HepG2 (cell line): ENCODE results near the gene SLC35B4. TPM values are rescaled to one million over a fixed set of nuclear protein-coding genes. Genes with fewer than 3 reads are reported as not detected.

ENCODE experiments used
- ATAC-seq: fragments of 200-7000 bp; cut with Tn5 transposase; 3 replicates; pipeline ENCODE4 v1.9.1; 2020; ENCODE audit warnings: mild to moderate bottlenecking, moderate library complexity
- BruUV-seq: library from RNA; stranded (reverse); fragments of 400-500 nt; replicated peaks from 2 replicates; lab custom pipeline; 2021; lab: Mats Ljungman, UMichigan
- CTCF ChIA-PET: fragments of 300-600 bp; formaldehyde crosslinking; extraction: SDS; loops from one replicate; lab custom pipeline; 2021; ENCODE audit warnings: low total read pairs, inconsistent platforms, low intra/inter-chr PET ratio; lab: Yijun Ruan, JAX
- POLR2A ChIA-PET: fragments of 350-600 bp; sonication (Branson Sonifier 250); formaldehyde crosslinking; loops from one replicate; lab custom pipeline; 2020; ENCODE audit warnings: antibody characterized with exemption, inconsistent platforms; lab: Yijun Ruan, JAX
- DNase-seq: peaks from one replicate; pipeline ENCODE4 v3.0.0-alpha.2; 2015; ENCODE audit warnings: low spot score
- FAIRE-seq: peaks from 3 replicates; lab custom pipeline; 2011; peaks lifted over from hg19 to GRCh38; lab: Jason Lieb, UNC
- H2AFZ ChIP-seq: one replicate; pipeline ENCODE4 v1.6.1; 2011; ENCODE audit warnings: low read length, inconsistent platforms
- H3K27ac ChIP-seq: fragments of 300-600 bp; 3 replicates; pipeline ENCODE4 v1.8.0; 2011; ENCODE audit warnings: mixed run types, mild to moderate bottlenecking, mixed read lengths, low read length, inconsistent platforms; ENCODE audit not compliant: insufficient read depth; ENCODE audit errors: extremely low read length
- H3K27me3 ChIP-seq, 2 experiments: fragments of 200-600 bp in 1 of 2; 2 replicates in 1 of 2; 3 replicates in 1 of 2; pipeline versions ENCODE4 v1.6.0 to v1.8.0; 2011; ENCODE audit warnings: low read length in 2 of 2, mild to moderate bottlenecking in 2 of 2, moderate library complexity in 2 of 2, inconsistent platforms in 1 of 2; ENCODE audit not compliant: insufficient read depth in 2 of 2, control insufficient read depth in 1 of 2
- H3K36me3 ChIP-seq, 2 experiments: fragments of 200-600 bp in 1 of 2; replicated peaks in 1 of 2; 2 replicates in 1 of 2; 3 replicates in 1 of 2; pipeline versions ENCODE4 v1.5.1 to v1.8.0; 2011; ENCODE audit warnings: low read length in 2 of 2, inconsistent platforms in 1 of 2; ENCODE audit not compliant: insufficient read depth in 2 of 2, control insufficient read depth in 1 of 2
- H3K4me1 ChIP-seq: 2 replicates; pipeline ENCODE4 v1.5.1; 2012; ENCODE audit warnings: low read length, inconsistent platforms; ENCODE audit not compliant: insufficient read depth
- H3K4me2 ChIP-seq: 2 replicates; pipeline ENCODE4 v1.6.0; 2011; ENCODE audit warnings: low read depth, low read length, inconsistent platforms
- H3K4me3 ChIP-seq, 3 experiments: fragments of 200-600 bp in 1 of 3; sonication (generic), shearing (Covaris generic) in 1 of 3; replicated peaks in 1 of 3; 2 replicates each; pipeline ENCODE4 v1.5.1; 2011 to 2016; ENCODE audit warnings: low read length in 3 of 3, inconsistent platforms in 2 of 3, low read depth in 2 of 3, mild to moderate bottlenecking in 2 of 3, control low read depth in 1 of 3, mixed read lengths in 1 of 3; ENCODE audit not compliant: insufficient read depth in 1 of 3
- H3K79me2 ChIP-seq: one replicate; pipeline ENCODE4 v1.6.1; 2011; ENCODE audit warnings: low read length, inconsistent platforms; ENCODE audit not compliant: insufficient read depth
- H3K9ac ChIP-seq: 2 replicates; pipeline ENCODE4 v1.6.0; 2011; ENCODE audit warnings: mild to moderate bottlenecking, low read depth, low read length, inconsistent platforms; ENCODE audit not compliant: insufficient read depth
- H3K9me3 ChIP-seq: 2 replicates; pipeline ENCODE4 v1.5.1; 2012; ENCODE audit warnings: mild to moderate bottlenecking, low read length
- H4K20me1 ChIP-seq: 2 replicates; pipeline ENCODE4 v1.6.0; 2011; ENCODE audit warnings: inconsistent platforms, mild to moderate bottlenecking, low read length, moderate library complexity; ENCODE audit not compliant: insufficient read depth
- AGO1 ChIP-seq: fragments of 200-400 bp; formaldehyde crosslinking; IDR thresholded peaks from 2 replicates; pipeline ENCODE4 v1.6.1; 2017; ENCODE audit warnings: mild to moderate bottlenecking, low read depth, low read length, moderate library complexity; ENCODE audit not compliant: poor library complexity, severe bottlenecking
- BCL6 ChIP-seq: IDR thresholded peaks from 2 replicates; pipeline ENCODE4 v1.6.1; 2016; ENCODE audit warnings: missing genetic modification reagents, missing compliant biosample characterization
- CBX2 ChIP-seq, 2 experiments: fragments of 200-600 bp in 1 of 2; sonication (generic); formaldehyde crosslinking in 1 of 2; IDR thresholded peaks; 2 replicates each; pipeline versions ENCODE4 v1.7.0 to v1.8.1; 2018 to 2022; ENCODE audit warnings: low read depth in 2 of 2, low read length in 1 of 2, mild to moderate bottlenecking in 1 of 2, missing genetic modification reagents in 1 of 2
- FOXA1 ChIP-seq, 2 experiments: fragments of 450-650 bp in 1 of 2; sonication (generic) in 1 of 2; formaldehyde crosslinking in 1 of 2; IDR thresholded peaks; 2 replicates each; pipeline versions ENCODE4 v1.4.0 to v1.6.1; 2016 to 2020; ENCODE audit warnings: missing genetic modification reagents in 1 of 2
- FOXP1 ChIP-seq, 2 experiments: fragments of 450-650 bp in 1 of 2; IDR thresholded peaks; 2 replicates each; pipeline ENCODE4 v1.6.1; 2017 to 2018; ENCODE audit warnings: antibody characterized with exemption in 1 of 2
- HDAC2 ChIP-seq: sonication (generic); formaldehyde crosslinking; IDR thresholded peaks from 2 replicates; pipeline ENCODE4 v1.4.0; 2020; ENCODE audit warnings: missing genetic modification reagents
- HMG20B ChIP-seq: conservative IDR thresholded peaks from 2 replicates; pipeline ENCODE4 v1.6.1; 2016; ENCODE audit warnings: missing genetic modification reagents, missing compliant biosample characterization
- KDM5A ChIP-seq: fragments of 200-600 bp; sonication (generic); IDR thresholded peaks from 2 replicates; pipeline ENCODE4 v1.7.0; 2018; ENCODE audit warnings: antibody characterized with exemption, mild to moderate bottlenecking, low read length, borderline replicate concordance
- MTA1 ChIP-seq: sonication (generic); formaldehyde crosslinking; IDR thresholded peaks from 2 replicates; pipeline ENCODE4 v1.4.0; 2020; ENCODE audit warnings: missing genetic modification reagents, mild to moderate bottlenecking, borderline replicate concordance
- PHF8 ChIP-seq: sonication (generic); formaldehyde crosslinking; IDR thresholded peaks from 2 replicates; pipeline ENCODE4 v1.5.0; 2020; ENCODE audit warnings: missing genetic modification reagents
- POLR2AphosphoS2 ChIP-seq: IDR thresholded peaks from 2 replicates; pipeline ENCODE4 v1.6.1; 2011; ENCODE audit warnings: low read depth, low read length, improper control_type of control experiment
- RORA ChIP-seq: sonication (generic); formaldehyde crosslinking; IDR thresholded peaks from 2 replicates; pipeline ENCODE4 v1.5.0; 2020; ENCODE audit warnings: mild to moderate bottlenecking, missing genetic modification reagents, moderate library complexity
- SPEN ChIP-seq: sonication (generic); formaldehyde crosslinking; IDR thresholded peaks from 2 replicates; pipeline ENCODE4 v1.5.1; 2020; ENCODE audit warnings: low read depth, mild to moderate bottlenecking, missing genetic modification reagents
- SRSF9 ChIP-seq: fragments of 200-400 bp; formaldehyde crosslinking; IDR thresholded peaks from 2 replicates; pipeline ENCODE4 v1.6.1; 2018; ENCODE audit warnings: borderline replicate concordance, mild to moderate bottlenecking, low read depth, low read length; ENCODE audit not compliant: insufficient read depth, poor library complexity, severe bottlenecking
- ZNF333 ChIP-seq: sonication (generic); formaldehyde crosslinking; IDR thresholded peaks from 2 replicates; pipeline ENCODE4 v1.4.0; 2020; ENCODE audit warnings: mild to moderate bottlenecking, missing genetic modification reagents, borderline replicate concordance
- ZNF350 ChIP-seq: sonication (generic); formaldehyde crosslinking; IDR thresholded peaks from 2 replicates; pipeline ENCODE4 v1.4.0; 2020; ENCODE audit warnings: mild to moderate bottlenecking, low read depth, missing genetic modification reagents, borderline replicate concordance
- WGBS: methylation state at CpG from one replicate; pipeline ENCODE4 v1.1.6; 2017; ENCODE audit warnings: low lambda C conversion rate; 5-methylcytosine and 5-hydroxymethylcytosine counted together
- in situ Hi-C: cut with HindIII; loops from 2 replicates; pipeline ENCODE4 v1.10.0; 2017; ENCODE audit warnings: low pct_unique_long_range_greater_than_20kb; ENCODE audit not compliant: extremely low pct_ligation_motif_present
- intact Hi-C: fragments of 100-400 bp; cut with micrococcal nuclease; formaldehyde crosslinking; loops from one replicate; pipeline ENCODE4 v1.10.0; 2022; ENCODE audit not compliant: unreplicated experiment
- polyA plus RNA-seq, 8 experiments: library from polyadenylated mRNA; depleted of rRNA in 3 of 8; stranded (reverse) in 7 of 8; unstranded in 1 of 8; fragments of >200 nt; fragmentation: Illumina TruSeq in 4 of 8; extraction: Trizol in 4 of 8; gene quantifications; 2 replicates each; pipeline versions ENCODE4 v1.2.1 to v1.2.3, GENCODE V29; 2011 to 2016; ENCODE audit warnings: low read depth in 4 of 8, missing spikeins in 1 of 8, mixed read lengths in 1 of 8; ENCODE audit not compliant: insufficient read depth in 1 of 8
- total RNA-seq, 5 experiments: library from RNA; depleted of rRNA; stranded (reverse); fragments of >200 nt; fragmentation: Illumina TruSeq; extraction: Trizol; gene quantifications; 2 replicates each; pipeline ENCODE4 v1.2.3, GENCODE V29; 2016; ENCODE audit warnings: low read depth in 1 of 5
- TF ChIP-seq, protein P1 (sequence below): sonication (generic); formaldehyde crosslinking; IDR thresholded peaks from 2 replicates; pipeline ENCODE4 v1.8.1; 2023; ENCODE audit warnings: mild to moderate bottlenecking, missing genetic modification reagents
- TF ChIP-seq, protein P2 (sequence below): IDR thresholded peaks from 2 replicates; pipeline ENCODE4 v1.6.1; 2018; ENCODE audit warnings: missing genetic modification reagents
- TF ChIP-seq, protein P3 (sequence below): IDR thresholded peaks from 2 replicates; pipeline ENCODE4 v1.6.1; 2018; ENCODE audit warnings: missing genetic modification reagents, mild to moderate bottlenecking, missing compliant biosample characterization

SLC35B4 gene
- total and polyA plus RNA-seq, 2 of the 13 experiments (the other 11 are each of a cell fraction or from before 2014, with no cell fraction given): 17.1 to 17.8 TPM

DNA sequence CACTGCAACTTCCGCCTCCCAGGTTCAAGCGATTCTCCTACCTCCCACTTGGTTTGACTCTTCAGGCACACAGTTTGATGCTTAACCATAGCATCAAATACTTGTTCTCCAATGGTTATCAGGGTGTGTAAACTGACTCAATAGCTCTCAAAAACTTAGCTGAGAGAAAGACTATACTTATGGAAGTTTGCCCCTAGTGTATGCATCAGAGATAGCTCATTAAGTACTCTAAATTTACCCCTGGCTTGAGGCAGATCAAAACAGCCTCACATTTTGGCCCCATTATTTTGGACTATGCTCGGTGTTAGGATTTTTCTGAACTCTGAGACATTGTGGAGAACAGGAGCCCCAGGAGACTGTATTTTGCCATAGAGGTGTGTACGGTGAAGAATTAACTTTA lies 40.8 kb upstream of the SLC35B4 start:
- no peaks in the 10 kb centered on the region for H3K36me3 ChIP-seq
- FAIRE-seq (no peak), ATAC-seq (no peak), DNase-seq (no peak)
- H3K4me1 ChIP-seq: peaks cover 76% of the 10 kb centered on the region
- H2AFZ ChIP-seq: no peak overlapping the region
- no TSS peak for BruUV-seq
- H3K9me3 ChIP-seq: no peaks in the 10 kb centered on the region
- 88% methylated on average over 4 of the region's 4 CpGs for WGBS
- POLR2A ChIA-PET: interaction anchor here (1.4 to 2.6 kb wide), 2 partner anchors 41 to 42 kb away, joined by 3 to 10 read pairs; partner anchors contain the start of gene SLC35B4
- no peaks in the 10 kb centered on the region for H3K27me3 ChIP-seq
- CTCF ChIA-PET: no interaction called here
- H3K4me3 ChIP-seq: no peak overlapping the region
- no peak for TF ChIP-seq RORA (CRISPR knock-in tag)
- TF ChIP-seq HMG20B (CRISPR knock-in tag): no peak
- TF ChIP-seq POLR2AphosphoS2: no peak
- TF ChIP-seq, protein P1, sequence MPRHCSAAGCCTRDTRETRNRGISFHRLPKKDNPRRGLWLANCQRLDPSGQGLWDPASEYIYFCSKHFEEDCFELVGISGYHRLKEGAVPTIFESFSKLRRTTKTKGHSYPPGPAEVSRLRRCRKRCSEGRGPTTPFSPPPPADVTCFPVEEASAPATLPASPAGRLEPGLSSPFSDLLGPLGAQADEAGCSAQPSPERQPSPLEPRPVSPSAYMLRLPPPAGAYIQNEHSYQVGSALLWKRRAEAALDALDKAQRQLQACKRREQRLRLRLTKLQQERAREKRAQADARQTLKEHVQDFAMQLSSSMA (CRISPR knock-in tag): no peak
- TF ChIP-seq, protein P2, sequence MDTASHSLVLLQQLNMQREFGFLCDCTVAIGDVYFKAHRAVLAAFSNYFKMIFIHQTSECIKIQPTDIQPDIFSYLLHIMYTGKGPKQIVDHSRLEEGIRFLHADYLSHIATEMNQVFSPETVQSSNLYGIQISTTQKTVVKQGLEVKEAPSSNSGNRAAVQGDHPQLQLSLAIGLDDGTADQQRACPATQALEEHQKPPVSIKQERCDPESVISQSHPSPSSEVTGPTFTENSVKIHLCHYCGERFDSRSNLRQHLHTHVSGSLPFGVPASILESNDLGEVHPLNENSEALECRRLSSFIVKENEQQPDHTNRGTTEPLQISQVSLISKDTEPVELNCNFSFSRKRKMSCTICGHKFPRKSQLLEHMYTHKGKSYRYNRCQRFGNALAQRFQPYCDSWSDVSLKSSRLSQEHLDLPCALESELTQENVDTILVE (CRISPR knock-in tag): no peak
- TF ChIP-seq CBX2 (IDR thresholded peaks at IDR 0.05; ENCODE audit: low read depth, low read length): no peak
- no peak for TF ChIP-seq CBX2 (CRISPR knock-in tag; IDR thresholded peaks at IDR 0.05; ENCODE audit: low read depth)
- TF ChIP-seq SRSF9: no peak
- no peak for TF ChIP-seq PHF8 (CRISPR knock-in tag)
- TF ChIP-seq SPEN: no peak
- no peak for TF ChIP-seq HDAC2 (CRISPR knock-in tag)
- no peak for TF ChIP-seq AGO1
- TF ChIP-seq BCL6: no peak
- TF ChIP-seq FOXA1 (IDR thresholded peaks at IDR 0.05): no peak
- no peak for TF ChIP-seq FOXA1 (CRISPR knock-in tag; IDR thresholded peaks at IDR 0.05)
- TF ChIP-seq FOXP1 (IDR thresholded peaks at IDR 0.05): no peak
- no peak for TF ChIP-seq FOXP1 (CRISPR knock-in tag; IDR thresholded peaks at IDR 0.05)
- TF ChIP-seq MTA1 (CRISPR knock-in tag): no peak
- no peak for TF ChIP-seq KDM5A
- no peak for TF ChIP-seq ZNF350 (CRISPR knock-in tag)
- TF ChIP-seq, protein P3, sequence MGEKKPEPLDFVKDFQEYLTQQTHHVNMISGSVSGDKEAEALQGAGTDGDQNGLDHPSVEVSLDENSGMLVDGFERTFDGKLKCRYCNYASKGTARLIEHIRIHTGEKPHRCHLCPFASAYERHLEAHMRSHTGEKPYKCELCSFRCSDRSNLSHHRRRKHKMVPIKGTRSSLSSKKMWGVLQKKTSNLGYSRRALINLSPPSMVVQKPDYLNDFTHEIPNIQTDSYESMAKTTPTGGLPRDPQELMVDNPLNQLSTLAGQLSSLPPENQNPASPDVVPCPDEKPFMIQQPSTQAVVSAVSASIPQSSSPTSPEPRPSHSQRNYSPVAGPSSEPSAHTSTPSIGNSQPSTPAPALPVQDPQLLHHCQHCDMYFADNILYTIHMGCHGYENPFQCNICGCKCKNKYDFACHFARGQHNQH: no peak
- TF ChIP-seq ZNF333: no peak
- in situ Hi-C loops: no loop called here
- H3K79me2 ChIP-seq: no peaks in the 10 kb centered on the region
- no peak overlapping the region for H3K4me2 ChIP-seq
- intact Hi-C loops: loop anchor here (5.0 kb wide), 1 partner anchor 40 kb away; the partner anchor contains the start of gene SLC35B4
- no peak overlapping the region for H3K9ac ChIP-seq
- H3K27ac ChIP-seq: no peak overlapping the region
- H4K20me1 ChIP-seq: no peaks in the 10 kb centered on the region
